ENCODE results near the gene MFNG.
"Not testable (repeated sequence)": the region's sequence is repeated elsewhere in the genome, so short reads cannot be mapped to it uniquely, and the experiment has no call there.

The MFNG gene, protein sequence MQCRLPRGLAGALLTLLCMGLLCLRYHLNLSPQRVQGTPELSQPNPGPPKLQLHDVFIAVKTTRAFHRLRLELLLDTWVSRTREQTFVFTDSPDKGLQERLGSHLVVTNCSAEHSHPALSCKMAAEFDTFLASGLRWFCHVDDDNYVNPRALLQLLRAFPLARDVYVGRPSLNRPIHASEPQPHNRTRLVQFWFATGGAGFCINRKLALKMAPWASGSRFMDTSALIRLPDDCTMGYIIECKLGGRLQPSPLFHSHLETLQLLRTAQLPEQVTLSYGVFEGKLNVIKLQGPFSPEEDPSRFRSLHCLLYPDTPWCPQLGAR

DNA sequence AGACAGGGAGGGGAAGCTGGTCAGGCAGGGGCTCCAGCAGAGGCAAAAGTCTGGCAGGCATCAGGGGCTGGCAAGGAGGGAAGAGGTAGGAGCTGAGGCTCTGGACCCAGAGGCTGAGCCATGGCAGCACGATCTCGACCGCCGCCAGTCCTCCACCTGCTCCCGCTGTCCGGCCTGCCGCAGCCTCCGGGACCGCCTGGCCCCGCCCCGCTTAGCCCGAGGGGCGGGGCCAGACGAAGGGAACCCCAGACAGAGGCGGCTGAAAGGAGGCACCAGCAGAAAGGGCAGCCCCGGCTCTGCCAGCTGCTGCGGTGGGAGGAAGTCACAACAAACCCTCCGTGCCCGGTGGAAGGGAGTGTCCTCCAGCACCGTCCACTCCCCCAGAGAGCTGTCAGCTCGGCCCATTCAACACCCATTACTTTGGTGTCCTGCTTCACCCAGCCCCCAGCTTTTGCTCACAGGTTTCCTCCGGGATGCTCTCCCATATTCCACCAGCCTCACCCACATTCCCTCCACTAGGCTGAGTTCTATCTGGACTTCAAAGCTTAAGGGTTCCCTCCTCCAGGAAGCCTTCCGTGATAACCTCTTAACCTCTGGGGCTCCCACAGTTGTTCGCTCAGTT is at the start of gene MFNG:
TSS of gene MFNG (minus strand) at position 161 of the 622 bp plus-strand sequence. CDS start 207 bp downstream, outside the sequence.
- DNase-seq (ENCODE audit: low spot score), result peak; percentile 22

DNA sequence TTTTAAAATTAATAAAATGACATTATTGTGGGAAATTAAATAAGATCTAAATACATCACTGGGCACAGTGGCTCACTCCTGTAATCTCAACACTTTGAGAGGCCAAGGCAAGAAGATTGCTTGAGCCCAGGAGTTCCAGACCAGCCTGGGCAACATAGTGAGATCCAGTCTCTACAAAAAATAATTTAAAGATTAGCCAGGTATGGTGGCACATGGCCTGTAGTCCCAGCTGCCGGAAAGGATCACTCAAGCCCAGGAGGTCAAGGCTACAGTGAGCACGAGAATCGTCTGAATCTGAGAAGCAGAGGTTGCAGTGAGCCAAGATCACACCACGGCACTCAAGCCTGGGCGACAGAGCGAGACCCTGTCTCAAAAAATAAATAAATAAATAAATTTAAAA is 49.0 kb upstream of the MFNG start:
- no peak for DNase-seq (ENCODE audit: low spot score)

DNA sequence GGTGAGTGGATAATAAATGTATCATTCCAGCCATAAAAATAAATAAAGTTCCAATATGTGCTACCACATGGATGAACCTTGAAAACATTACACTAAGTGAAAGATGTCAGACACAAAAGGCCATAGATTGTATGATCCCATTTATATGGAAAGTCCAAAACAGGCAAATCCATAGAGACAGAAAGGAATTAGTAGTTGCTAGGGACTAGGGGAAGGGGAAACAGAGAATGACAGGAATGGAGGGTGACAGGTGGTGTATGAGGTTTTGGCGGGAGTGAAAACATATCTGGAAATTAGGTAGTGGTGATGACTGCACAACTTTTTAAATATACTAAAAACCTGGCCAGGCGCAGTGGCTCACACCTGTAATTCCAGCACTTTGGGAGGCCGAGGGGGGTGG is 48.3 kb upstream of the MFNG start:
- no peak for DNase-seq (ENCODE audit: low spot score)

DNA sequence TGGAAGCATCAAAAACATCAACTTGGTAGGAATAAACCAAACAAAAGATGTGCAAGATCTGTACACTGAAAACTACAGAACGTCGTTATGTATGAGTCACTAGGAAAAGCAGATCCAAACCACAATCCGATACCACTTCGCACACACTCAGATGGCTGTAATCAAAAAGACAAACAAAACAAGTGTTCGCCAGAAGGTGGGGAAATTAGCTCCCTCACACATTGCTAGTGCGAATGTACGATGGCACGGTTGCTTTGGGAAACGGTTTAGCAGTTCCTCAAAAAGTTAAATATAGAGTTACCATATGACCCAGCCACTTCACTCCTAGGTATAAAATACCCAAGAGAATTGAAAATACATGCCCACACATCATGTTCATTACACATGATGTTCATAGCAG is 47.8 kb upstream of the MFNG start:
- DNase-seq (ENCODE audit: low spot score), result no peak

DNA sequence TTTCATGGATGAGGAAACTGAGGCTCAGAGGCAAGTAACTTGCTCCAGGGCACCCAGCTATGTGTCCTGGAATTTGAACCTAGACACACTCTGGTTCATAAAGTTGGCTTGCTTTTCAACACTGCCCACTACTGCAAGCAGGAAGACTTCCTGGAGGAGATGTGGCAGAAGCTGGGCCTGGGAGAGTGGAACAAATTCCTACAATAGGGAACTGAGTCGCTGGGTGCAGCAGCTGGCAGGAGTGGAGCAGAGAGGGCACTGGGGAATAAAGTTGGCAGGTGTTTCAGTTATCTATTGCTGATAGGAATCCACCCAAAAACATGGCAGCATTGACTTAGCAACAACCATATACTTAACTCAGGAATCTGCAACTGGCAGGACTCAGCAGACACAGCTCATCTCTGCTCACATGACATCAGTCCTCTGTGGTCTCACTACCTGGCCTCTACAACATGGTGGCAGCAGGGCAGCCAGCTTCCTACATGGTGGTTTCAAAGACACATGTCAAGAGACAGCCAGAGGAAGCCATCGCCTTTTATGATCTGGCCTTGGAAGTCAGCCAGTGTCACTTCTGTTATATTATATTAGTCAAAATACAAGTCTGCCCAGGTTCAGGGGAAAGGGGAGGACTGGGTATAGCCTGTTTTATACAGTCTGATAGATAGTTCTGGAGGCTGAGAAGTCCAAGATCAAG is 43.6 kb upstream of the MFNG start:
- DNase-seq (ENCODE audit: low spot score), result no peak

DNA sequence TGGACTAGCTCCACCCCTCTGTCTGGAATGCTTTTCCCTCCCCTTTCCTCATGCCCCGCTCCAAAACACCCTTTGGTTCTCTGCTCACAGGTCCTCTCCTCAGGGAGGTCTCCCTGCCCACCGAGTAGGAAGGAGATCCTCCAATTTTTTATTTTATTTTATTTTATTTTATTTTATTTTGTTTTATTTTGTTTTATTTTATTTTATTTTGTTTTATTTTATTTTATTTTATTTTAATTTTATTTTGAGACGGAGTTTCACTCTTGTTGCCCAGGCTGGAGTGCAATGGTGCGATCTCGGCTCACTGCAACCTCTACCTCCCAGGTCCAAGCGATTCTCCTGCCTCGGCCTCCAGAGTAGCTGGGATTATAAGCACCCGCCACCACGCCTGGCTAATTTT is 41.8 kb upstream of the MFNG start:
- not testable (repeated sequence) for DNase-seq (ENCODE audit: low spot score)

DNA sequence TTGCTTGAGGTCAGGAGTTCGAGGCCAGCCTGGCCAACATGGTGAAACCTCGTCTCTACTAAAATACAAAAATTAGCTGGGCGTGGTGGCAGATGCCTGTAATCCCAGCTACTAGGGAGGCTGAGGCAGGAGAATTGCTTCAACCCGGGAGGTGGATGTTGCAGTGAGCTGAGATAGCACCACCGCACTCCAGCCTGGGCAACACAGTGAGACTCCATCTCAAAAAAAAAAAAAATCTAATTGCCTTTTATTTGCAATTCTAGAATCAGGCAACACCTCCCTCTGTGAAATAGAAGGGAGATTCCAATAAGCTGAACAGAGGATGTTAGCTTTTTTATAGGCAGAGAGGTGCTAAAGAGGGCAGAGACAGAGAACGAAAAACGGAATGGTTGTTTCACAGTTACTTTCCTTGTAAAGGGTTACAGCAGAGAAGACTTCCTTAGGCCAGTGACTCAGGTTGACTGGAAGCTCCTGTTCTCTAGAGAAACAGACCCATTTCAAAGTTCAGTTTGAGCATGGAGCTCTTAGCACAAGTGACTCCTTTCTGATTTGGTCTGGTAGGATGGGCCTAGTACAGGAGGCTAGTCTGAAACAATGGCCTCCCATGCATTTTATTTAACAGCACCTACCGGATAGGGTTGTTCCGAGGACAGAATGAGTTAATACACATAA is 41.0 kb upstream of the MFNG start:
- DNase-seq (ENCODE audit: low spot score), result not testable (repeated sequence)

DNA sequence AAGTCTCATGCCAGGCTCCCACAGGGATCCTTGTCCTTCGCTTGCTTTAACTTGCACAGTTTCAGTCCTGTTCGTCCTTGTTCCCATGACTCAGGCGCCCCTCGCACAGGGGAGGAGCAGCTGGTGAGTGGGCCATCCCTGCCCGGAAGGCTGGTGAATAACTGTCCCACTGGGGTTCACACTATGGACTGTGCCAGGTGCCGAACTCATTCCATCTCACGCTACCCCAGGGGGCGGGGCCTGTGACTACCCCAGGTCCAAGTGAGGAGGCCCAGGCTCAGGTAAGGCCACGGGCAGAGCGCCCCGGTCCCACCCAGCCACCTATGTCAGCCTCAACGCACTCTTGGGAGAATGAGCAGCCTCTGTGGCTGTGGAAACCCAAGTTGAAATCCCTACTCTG is 40.2 kb upstream of the MFNG start:
- DNase-seq (ENCODE audit: low spot score), result no peak

DNA sequence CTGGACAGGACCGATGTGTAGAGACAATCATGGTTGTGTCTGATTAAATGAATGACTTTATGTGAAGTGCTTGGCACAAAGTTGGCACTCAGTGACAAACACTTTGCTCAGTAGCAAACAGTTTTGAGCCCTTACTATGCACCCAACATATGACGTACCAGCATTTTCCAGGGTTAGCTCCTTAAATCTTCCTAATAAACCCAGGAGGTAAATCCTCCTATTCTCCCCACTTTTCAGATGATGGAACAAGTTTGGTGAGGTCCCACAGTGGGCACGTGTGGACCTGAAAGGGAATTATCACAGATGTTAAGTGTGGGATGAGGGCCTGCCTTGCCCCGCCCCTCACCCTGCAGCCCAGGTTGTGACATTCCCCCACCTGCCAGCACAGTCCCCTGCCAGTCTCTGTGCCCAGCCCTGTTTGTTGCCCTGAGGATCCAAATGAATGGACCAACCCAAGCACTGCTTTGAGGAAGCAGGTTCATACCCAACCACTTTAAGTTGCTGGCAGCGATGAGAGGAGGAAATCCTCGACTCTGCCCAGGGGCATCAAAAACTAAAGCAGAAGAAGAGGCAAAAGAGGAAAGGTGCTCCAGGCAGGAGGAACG is 39.7 kb upstream of the MFNG start:
- DNase-seq (ENCODE audit: low spot score), result no peak

DNA sequence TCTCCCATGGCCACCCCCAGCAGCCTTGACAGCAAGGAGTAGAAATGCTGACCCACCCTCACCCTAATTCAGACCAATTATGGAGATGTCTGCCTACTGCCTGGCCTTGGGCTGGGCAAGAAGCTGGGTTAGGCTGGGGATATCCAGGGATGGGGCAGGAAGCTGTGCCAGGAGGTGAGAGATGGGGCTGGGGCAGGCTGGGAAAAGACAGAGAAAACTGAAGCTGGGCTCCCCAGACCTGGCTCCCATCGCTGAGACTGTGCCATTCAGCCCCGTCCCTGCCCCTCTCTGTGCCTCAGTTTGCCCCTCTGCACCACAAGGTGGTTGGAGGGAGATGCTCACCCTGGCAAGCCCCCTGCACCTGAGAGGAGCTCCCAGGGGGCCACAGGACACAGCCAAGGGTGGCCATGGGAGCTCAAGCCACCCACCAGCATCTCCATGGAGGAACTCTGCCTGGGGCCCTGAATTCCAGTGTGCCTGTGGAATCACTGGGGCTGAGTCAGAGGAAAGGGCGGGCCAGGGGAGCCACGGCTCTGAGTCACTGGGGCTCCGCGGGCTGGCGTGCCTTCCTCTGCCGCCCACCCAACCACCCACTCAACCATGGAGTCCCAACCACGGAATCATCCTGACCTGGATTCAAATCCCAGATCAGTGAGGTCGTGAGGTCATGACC is 39.0 kb upstream of the MFNG start:
- no peak for DNase-seq (ENCODE audit: low spot score)

DNA sequence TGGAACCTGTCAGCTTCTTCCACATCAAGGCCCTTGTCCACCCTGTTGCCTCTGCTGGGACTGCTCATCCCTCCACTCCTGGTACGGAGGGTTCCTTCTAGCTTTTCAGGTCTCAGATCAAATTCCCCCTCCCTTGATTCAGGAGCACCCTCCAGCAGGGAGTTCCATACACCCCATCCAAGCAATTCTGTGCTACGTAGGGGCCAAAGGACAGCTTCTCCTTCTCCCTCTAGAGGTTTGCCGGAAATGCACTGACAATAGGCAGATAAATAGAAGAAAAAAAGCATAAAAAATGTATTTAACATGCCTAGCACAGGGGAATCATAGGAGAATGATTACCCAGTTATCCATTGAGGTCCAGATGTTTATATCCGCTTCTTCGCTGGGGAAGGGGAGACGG is 36.3 kb upstream of the MFNG start:
- DNase-seq (ENCODE audit: low spot score), result no peak

DNA sequence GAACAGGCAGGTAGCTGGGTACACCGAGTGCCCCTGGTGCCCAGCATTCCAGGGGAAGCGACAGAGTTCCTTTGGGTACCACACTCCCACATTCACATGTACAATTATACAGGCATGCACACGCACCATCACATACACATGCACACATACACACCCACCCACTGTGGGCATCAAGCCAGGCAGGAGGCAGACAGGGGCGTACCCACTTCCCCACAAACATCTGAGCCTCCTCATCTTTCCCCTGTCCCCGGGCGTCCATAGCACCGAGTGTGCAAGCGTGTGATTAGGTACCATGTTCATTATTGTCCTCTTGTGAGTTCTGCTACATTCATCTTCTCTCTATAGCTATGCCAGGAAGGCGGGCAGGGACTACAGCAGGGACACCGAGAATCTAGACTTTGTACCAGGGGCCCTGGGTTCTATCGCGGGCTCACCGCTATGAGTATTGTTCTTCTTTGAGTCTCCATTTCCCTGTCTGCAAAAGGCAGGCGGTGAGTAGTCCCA is 35.1 kb upstream of the MFNG start:
- DNase-seq (ENCODE audit: low spot score), result no peak

DNA sequence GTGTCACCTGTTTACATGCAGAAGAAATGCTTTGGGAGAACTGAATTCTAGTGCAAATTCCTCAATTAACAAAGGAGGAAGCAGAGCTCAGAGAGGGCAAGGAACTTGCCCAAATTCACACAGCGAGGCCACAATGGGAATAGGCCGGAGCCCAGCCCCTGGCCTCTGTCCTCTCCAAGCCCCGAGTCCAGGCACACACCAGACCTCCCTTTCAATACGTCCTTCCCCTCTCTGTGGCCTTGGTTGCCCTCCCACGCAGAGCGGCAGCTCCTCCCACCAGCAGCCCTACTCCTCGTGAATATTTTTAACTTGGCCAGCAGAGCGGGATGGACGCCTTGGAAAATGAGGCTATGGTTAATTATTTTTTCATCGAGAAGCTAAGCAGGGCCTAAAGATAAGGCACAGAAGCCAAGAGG is 34.6 kb upstream of the MFNG start:
- DNase-seq (ENCODE audit: low spot score), result no peak

DNA sequence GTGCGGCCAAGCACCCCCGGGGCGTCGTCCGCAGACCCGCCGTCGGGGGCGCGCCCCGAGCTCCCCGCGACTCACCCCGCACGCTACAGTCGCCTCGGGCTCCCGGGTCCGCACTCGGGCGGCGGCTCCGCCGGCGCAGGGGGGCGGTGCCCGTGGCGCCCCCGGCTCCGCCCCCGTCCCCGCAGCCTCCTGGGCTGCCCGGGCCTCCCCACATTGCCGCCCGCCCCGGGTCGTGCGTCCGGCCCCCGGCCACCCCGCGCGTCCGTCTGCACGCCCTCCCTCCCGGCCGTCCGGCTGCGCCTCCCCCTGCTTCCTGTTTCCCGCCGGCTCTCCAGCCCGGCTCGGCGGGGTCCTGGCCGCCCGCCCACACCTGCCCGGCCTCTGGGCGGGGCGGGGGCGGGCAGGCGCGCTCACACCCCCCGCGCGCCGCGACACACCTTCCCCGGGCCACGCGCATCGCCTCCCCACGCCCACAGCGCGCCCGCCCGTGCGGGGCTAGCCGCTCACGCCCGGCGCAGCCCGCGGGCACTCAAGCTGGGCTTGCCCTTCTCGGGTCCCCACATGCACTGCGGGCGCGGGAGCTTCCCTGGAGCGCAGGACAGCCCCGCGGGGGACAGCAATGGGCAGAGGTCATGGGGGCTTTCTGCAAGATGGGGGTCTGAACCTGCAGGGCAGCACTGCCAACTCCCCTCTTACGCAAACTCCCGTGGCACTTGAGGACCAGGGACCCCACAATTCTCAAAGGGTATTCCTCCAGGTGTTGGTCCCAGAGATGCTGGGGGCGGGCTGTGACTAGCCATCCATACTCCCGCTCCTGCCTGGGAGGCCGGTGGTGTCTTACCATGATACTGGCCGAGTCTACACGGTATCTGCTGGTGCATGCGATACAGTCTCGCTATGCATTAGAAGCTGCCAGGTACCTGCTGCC is 33.3 kb upstream of the MFNG start, which contains the start of gene CARD10:
TSS of gene CARD10 (minus strand) at position 148 of the 928 bp plus-strand sequence. CDS start 215 bp downstream, outside the sequence.
- no peak for DNase-seq (ENCODE audit: low spot score)

DNA sequence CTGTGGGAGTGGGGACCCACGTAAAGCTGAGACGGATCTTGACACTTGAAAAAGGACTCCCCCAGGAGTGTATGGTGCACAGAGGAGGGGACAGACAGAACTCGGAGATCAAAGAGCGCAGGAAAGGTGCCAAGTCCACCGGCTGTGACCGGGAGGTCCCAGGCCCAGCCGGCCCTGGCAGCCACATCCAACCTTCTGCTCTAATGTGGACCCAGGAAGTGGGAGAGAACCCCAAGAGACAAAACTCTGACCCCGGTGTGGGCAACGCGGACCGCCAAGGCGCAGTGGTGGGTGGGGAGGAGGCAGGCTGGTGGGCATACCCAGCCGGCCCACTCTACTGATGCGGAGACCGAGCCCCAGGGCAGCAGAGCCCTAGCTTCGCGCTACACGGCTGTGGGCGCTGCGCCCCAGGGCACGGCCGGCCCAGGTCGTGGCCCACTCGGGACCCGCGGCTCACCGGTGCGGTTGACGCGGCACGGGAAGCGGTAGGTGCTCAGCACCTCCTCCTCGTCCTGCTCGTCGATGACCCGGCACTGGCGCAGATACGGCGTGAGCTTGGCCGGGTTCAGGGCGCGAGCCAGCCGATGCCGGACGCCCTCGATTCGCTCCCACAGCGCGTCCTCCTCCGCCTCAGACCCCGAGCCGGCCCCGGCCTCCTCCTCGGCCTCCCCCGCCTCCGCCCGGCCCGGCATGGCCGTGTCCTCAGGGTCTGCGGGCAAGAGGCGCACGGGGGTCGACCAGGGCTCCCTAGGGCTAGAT is 32.5 kb upstream of the MFNG start:
- no peak for DNase-seq (ENCODE audit: low spot score)

DNA sequence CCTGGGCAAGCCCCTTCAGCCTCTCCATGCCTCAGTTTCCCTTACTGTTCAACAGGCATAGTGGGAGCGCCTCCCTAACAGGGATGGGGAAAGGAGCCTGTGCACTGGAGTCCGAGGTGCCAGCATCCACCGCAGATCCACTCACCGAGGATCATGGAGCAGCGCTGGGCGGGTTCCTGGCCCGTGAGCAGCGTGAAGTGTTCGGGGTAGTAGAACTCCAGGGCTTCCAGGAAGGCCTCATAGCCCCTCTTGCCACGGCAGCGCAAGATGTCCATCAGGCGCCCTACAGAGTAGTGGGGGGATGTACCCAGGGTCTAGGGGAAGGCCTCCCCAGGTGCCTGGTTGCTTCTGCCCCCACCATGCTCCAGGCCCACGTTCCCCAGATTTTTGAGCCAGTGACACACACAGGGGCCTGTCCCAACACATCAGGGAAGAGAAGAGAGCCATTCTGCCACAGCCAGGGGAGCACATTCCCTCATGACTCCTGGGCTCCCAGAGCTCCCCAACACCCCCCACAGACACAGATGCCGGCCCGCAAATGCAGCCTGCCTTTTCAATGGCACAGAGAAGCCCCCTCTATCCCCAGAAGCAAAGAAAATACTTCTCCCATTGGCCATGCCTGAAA is 31.8 kb upstream of the MFNG start:
- no peak for DNase-seq (ENCODE audit: low spot score)

DNA sequence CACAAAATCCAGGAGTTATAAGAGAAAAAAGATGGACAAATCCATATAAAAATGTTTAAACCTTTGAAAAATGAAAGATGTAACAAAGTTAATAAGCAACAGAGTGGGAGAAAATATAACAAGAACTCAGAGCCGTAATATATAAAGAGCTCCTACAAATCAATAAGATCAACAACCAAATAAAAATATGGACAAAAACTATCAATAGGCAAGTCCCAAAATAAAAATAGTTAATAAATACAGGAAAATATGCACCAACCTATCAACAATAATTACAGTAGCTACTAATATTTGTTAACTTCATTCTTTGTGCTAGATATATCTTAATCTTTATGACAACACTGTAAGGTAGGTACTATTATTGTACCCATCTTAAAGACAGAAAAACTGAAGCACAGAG is 30.3 kb upstream of the MFNG start:
- DNase-seq (ENCODE audit: low spot score), result no peak

DNA sequence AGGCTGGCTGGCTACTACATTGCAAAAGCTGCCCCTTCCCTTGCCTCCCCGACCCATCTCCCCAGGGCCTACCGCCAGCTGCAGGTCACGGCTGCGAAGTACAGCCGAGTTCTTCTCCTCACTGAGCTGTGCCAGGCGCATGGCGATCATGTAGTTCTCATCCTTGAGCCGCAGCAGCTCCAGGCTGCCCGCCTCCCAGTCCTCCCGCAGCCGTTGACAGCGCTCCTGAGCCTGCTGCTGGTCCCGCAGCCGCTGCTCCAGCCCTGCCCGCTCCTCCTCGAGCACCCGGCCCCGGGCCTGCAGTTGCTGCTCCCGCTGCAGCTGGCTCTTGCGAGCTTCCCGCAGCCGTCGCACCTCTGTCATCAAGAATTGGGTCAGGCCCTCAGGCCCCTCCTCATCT is 29.7 kb upstream of the MFNG start:
- DNase-seq (ENCODE audit: low spot score), result no peak

DNA sequence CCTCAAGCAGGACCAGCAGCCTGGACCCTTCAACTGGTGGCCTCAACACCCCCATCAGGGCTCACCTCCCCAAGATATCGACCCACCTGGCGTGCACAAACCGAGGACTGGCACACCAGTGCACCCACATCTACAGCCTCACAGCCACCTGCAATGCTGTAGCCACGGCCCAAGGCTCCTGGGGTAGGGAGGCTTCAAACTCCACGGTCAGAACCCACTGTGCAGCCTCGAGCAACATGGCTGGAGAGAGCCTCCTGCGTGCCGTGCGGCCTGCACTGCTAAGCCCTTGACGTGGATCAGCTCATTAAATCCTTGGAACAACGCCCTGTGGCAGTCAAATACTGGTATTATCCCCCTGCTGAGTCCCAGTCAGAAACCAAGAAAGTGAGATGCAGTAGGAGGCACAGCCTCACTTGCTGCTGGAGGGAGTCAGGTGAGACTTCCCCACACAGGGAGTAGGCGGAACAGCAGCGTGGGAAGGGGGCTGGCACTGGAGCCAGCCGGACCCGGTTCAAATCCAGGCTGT is 28.4 kb upstream of the MFNG start:
- no peak for DNase-seq (ENCODE audit: low spot score)

All from putamen (tissue), 1 donor.